Inferior parietal cortex (tissue), 1 donor: ENCODE results near the gene ACTR1A.
"Not testable (repeated sequence)": the region's sequence is repeated elsewhere in the genome, so short reads cannot be mapped to it uniquely, and the experiment has no call there.

ENCODE experiments used
- DNase-seq: peaks from one replicate; pipeline ENCODE4 v3.0.0-alpha.2; 2016; ENCODE audit errors: extremely low spot score

ACTR1A gene

GRCh38 chr10:102454662-102455487 lies 47.6 kb downstream of the ACTR1A start:
- DNase-seq, result not testable (repeated sequence)

GRCh38 chr10:102453502-102453901 lies 49.0 kb downstream of the ACTR1A start:
- no peak for DNase-seq

GRCh38 chr10:102452672-102453340 lies 49.7 kb downstream of the ACTR1A start:
- DNase-seq, result no peak

GRCh38 chr10:102451105-102451969 lies 51.2 kb downstream of the ACTR1A start, which contains the start of gene C10orf95:
TSS of gene C10orf95 (minus strand) at chr10:102451543. CDS start at chr10:102451093, 450 bp downstream.
- peak; percentile 9 for DNase-seq

- peak; percentile 68 for DNase-seq
Measured at GRCh38 chr10:102450374-102451104, 52.0 kb downstream of the ACTR1A start.

- no peak for DNase-seq
Measured at GRCh38 chr10:102450124-102450373, 52.5 kb downstream of the ACTR1A start.

GRCh38 chr10:102449321-102450123 lies 53.0 kb downstream of the ACTR1A start:
- DNase-seq, result peak; percentile 27

- DNase-seq, result no peak
Measured at GRCh38 chr10:102444851-102445250, 57.7 kb downstream of the ACTR1A start.

GRCh38 chr10:102438374-102438773 lies 64.1 kb downstream of the ACTR1A start:
- DNase-seq, result no peak

GRCh38 chr10:102437515-102437914 lies 65.0 kb downstream of the ACTR1A start:
- no peak for DNase-seq

- no peak for DNase-seq
Measured at GRCh38 chr10:102436312-102436711, 66.2 kb downstream of the ACTR1A start.

- DNase-seq, result no peak
Measured at GRCh38 chr10:102435529-102436233, 66.8 kb downstream of the ACTR1A start.

GRCh38 chr10:102435133-102435497 lies 67.4 kb downstream of the ACTR1A start:
- DNase-seq, result no peak

GRCh38 chr10:102434394-102435132 lies 67.9 kb downstream of the ACTR1A start:
- DNase-seq, result no peak

- DNase-seq, result no peak
Measured at GRCh38 chr10:102433619-102434046, 68.9 kb downstream of the ACTR1A start.

GRCh38 chr10:102432162-102432950 lies 70.2 kb downstream of the ACTR1A start, which contains the start of gene CUEDC2:
TSS of gene CUEDC2 (minus strand) at chr10:102432574. CDS start at chr10:102425188, 7,386 bp downstream.
- DNase-seq, result peak; percentile 98

GRCh38 chr10:102431452-102432124 lies 70.9 kb downstream of the ACTR1A start:
- no peak for DNase-seq

GRCh38 chr10:102429468-102429867 lies 73.0 kb downstream of the ACTR1A start:
- no peak for DNase-seq
